HG03520 (cell line): Measurements from ENCODE around the gene TUBA3D.
"Not testable (repeated sequence)": the region's sequence is repeated elsewhere in the genome, so short reads cannot be mapped to it uniquely, and the experiment has no call there.

Experiments used
- ATAC-seq: cut with Tn5 transposase; IDR thresholded peaks from one replicate; pipeline ENCODE4 v1.9.1; 2021; ENCODE audit warnings: mild to moderate bottlenecking, moderate library complexity; ENCODE audit not compliant: unreplicated experiment

The TUBA3D gene

GRCh38 chr2:131531547-131532185, 55.7 kb downstream of the TUBA3D start:
- not testable (repeated sequence) for ATAC-seq
